HG03108 (cell line): ENCODE results near the gene CCND3.
"Not testable (repeated sequence)": the region's sequence is repeated elsewhere in the genome, so short reads cannot be mapped to it uniquely, and the experiment has no call there.

ENCODE experiments used
- ATAC-seq: cut with Tn5 transposase; IDR thresholded peaks from one replicate; pipeline ENCODE4 v1.9.1; 2021; ENCODE audit warnings: moderate library complexity; ENCODE audit not compliant: unreplicated experiment

The CCND3 gene

GRCh38 chr6:41954668-41955067 is 13.1 kb upstream of the CCND3 start:
- ATAC-seq = no peak

- no peak for ATAC-seq
Observed at GRCh38 chr6:41947581-41948220, 6.1 kb upstream of the CCND3 start.

- no peak for ATAC-seq
Observed at GRCh38 chr6:41943456-41943855, 1.8 kb upstream of the CCND3 start.

- ATAC-seq = not testable (repeated sequence)
Observed at GRCh38 chr6:41942882-41943281, 1.3 kb upstream of the CCND3 start.

- ATAC-seq = peak; percentile 7
Observed at GRCh38 chr6:41942067-41942851, 651 bp upstream of the CCND3 start.

GRCh38 chr6:41940759-41941279 is 789 bp downstream of the CCND3 start:
- no peak for ATAC-seq

- no peak for ATAC-seq
Observed at GRCh38 chr6:41939848-41940758, 1.5 kb downstream of the CCND3 start.

- no peak for ATAC-seq
Observed at GRCh38 chr6:41939176-41939847, 2.3 kb downstream of the CCND3 start.

GRCh38 chr6:41938590-41939175 is 2.9 kb downstream of the CCND3 start:
- ATAC-seq = no peak

GRCh38 chr6:41937861-41938574 is 3.6 kb downstream of the CCND3 start:
- ATAC-seq = no peak

- ATAC-seq = no peak
Observed at GRCh38 chr6:41937472-41937860, 4.1 kb downstream of the CCND3 start.

GRCh38 chr6:41936073-41936837 is 5.4 kb downstream of the CCND3 start:
- ATAC-seq = peak; percentile 37

GRCh38 chr6:41935685-41936072 is 5.9 kb downstream of the CCND3 start:
- ATAC-seq = peak; percentile 3

- no peak for ATAC-seq
Observed at GRCh38 chr6:41935193-41935574, 6.4 kb downstream of the CCND3 start.

- ATAC-seq = no peak
Observed at GRCh38 chr6:41934278-41935192, 7.1 kb downstream of the CCND3 start.

GRCh38 chr6:41932378-41932777 is 9.2 kb downstream of the CCND3 start:
- no peak for ATAC-seq

GRCh38 chr6:41931792-41932191 is 9.8 kb downstream of the CCND3 start:
- ATAC-seq = no peak

GRCh38 chr6:41929924-41930323 is 11.7 kb downstream of the CCND3 start:
- ATAC-seq = no peak
